IMR-90 (cell line): Measurements from ENCODE around the gene TMEM240. TPM values are rescaled to one million over a fixed set of nuclear protein-coding genes. Genes with fewer than 3 reads are reported as not detected.

Experiments used
- ATAC-seq: fragments of 200-7000 bp; cut with Tn5 transposase; 2 replicates; pipeline ENCODE4 v1.9.1; 2020; ENCODE audit warnings: low read depth, mild to moderate bottlenecking, moderate library complexity
- BruUV-seq: library from RNA; stranded (reverse); fragments of 400-500 nt; replicated peaks from 2 replicates; lab custom pipeline; 2021; lab: Mats Ljungman, UMichigan
- CTCF ChIA-PET: fragments of 300-600 bp; formaldehyde crosslinking; extraction: SDS; loops from one replicate; lab custom pipeline; 2021; ENCODE audit warnings: antibody characterized with exemption; lab: Yijun Ruan, JAX
- POLR2A ChIA-PET: fragments of 300-600 bp; sonication (Branson Sonifier 250); formaldehyde crosslinking; loops from one replicate; lab custom pipeline; 2022; ENCODE audit warnings: antibody characterized with exemption; ENCODE audit not compliant: unreplicated experiment; lab: Charles Lee
- DNase-seq: peaks from one replicate; pipeline ENCODE4 v3.0.0; 2013
- H2AFZ ChIP-seq: replicated peaks from 2 replicates; pipeline ENCODE3; 2013; ENCODE audit warnings: low read length, mild to moderate bottlenecking; ENCODE audit not compliant: poor library complexity
- H2AK5ac ChIP-seq: 2 replicates; pipeline ENCODE4 v1.6.1; 2013; ENCODE audit warnings: low read depth, low read length, inconsistent platforms
- H2AK9ac ChIP-seq: replicated peaks from 2 replicates; pipeline ENCODE3; 2013; ENCODE audit warnings: mild to moderate bottlenecking, low read depth, low read length, moderate library complexity; ENCODE audit not compliant: poor library complexity
- H2BK120ac ChIP-seq: 2 replicates; pipeline ENCODE4 v1.6.1; 2013; ENCODE audit warnings: low read depth, low read length, inconsistent platforms
- H2BK15ac ChIP-seq: 3 replicates; pipeline ENCODE4 v1.6.1; 2013; ENCODE audit warnings: low read depth, low read length, inconsistent platforms
- H2BK20ac ChIP-seq: 2 replicates; pipeline ENCODE4 v1.6.1; 2013; ENCODE audit warnings: low read depth, mild to moderate bottlenecking, inconsistent platforms, low read length, moderate library complexity
- H2BK5ac ChIP-seq: 2 replicates; pipeline ENCODE4 v1.6.1; 2013; ENCODE audit warnings: mild to moderate bottlenecking, low read depth, low read length, inconsistent platforms; ENCODE audit not compliant: poor library complexity, severe bottlenecking
- H3K14ac ChIP-seq: replicated peaks from 2 replicates; pipeline ENCODE4 v1.6.1; 2013; ENCODE audit warnings: low read depth, low read length, inconsistent platforms
- H3K18ac ChIP-seq: 2 replicates; pipeline ENCODE4 v1.6.1; 2013; ENCODE audit warnings: low read depth, low read length, control low read depth
- H3K23ac ChIP-seq: 2 replicates; pipeline ENCODE4 v1.6.1; 2013; ENCODE audit warnings: low read depth, low read length, inconsistent platforms
- H3K27ac ChIP-seq: 2 replicates; pipeline ENCODE4 v1.5.1; 2013; ENCODE audit warnings: mild to moderate bottlenecking, control low read depth, low read length; ENCODE audit not compliant: insufficient read depth
- H3K27me3 ChIP-seq: 2 replicates; pipeline ENCODE4 v1.6.1; 2013; ENCODE audit warnings: low read length; ENCODE audit not compliant: control insufficient read depth, insufficient read depth
- H3K36me3 ChIP-seq: 2 replicates; pipeline ENCODE4 v1.6.1; 2013; ENCODE audit warnings: low read length, mixed read lengths; ENCODE audit not compliant: control insufficient read depth, insufficient read depth
- H3K4ac ChIP-seq: 2 replicates; pipeline ENCODE4 v1.6.1; 2013; ENCODE audit warnings: low read depth, low read length, inconsistent platforms
- H3K4me1 ChIP-seq: 2 replicates; pipeline ENCODE4 v1.6.1; 2013; ENCODE audit warnings: low read length, mixed read lengths; ENCODE audit not compliant: control insufficient read depth, insufficient read depth
- H3K4me2 ChIP-seq: 2 replicates; pipeline ENCODE4 v1.6.1; 2013; ENCODE audit warnings: low read depth, mild to moderate bottlenecking, control low read depth, low read length, moderate library complexity
- H3K4me3 ChIP-seq: 2 replicates; pipeline ENCODE4 v1.5.1; 2013; ENCODE audit warnings: low read depth, mild to moderate bottlenecking, control low read depth, low read length, moderate library complexity; ENCODE audit not compliant: insufficient read depth
- H3K56ac ChIP-seq: 2 replicates; pipeline ENCODE4 v1.6.1; 2013; ENCODE audit warnings: low read length, inconsistent platforms; ENCODE audit not compliant: insufficient read depth; ENCODE audit errors: extremely low read depth
- H3K79me1 ChIP-seq, 2 experiments: 2 replicates each; pipeline ENCODE4 v1.6.1; 2013; ENCODE audit warnings: low read length in 2 of 2, inconsistent platforms in 1 of 2, low read depth in 1 of 2
- H3K9ac ChIP-seq: 2 replicates; pipeline ENCODE4 v1.6.1; 2013; ENCODE audit warnings: low read depth, low read length, control low read depth
- H3K9me1 ChIP-seq: 2 replicates; pipeline ENCODE4 v1.6.1; 2013; ENCODE audit warnings: low read length, inconsistent platforms; ENCODE audit not compliant: insufficient read depth
- H3K9me3 ChIP-seq: 2 replicates; pipeline ENCODE4 v1.6.1; 2013; ENCODE audit warnings: low read length; ENCODE audit not compliant: control insufficient read depth, insufficient read depth
- H4K20me1 ChIP-seq: 2 replicates; pipeline ENCODE4 v1.6.1; 2013; ENCODE audit warnings: low read length, inconsistent platforms; ENCODE audit not compliant: insufficient read depth
- H4K5ac ChIP-seq: 2 replicates; pipeline ENCODE4 v1.6.1; 2013; ENCODE audit warnings: mild to moderate bottlenecking, low read depth, low read length, control low read depth
- H4K8ac ChIP-seq, 2 experiments: 2 replicates each; pipeline ENCODE4 v1.6.1; 2013; ENCODE audit warnings: low read depth in 2 of 2, low read length in 2 of 2, control low read depth in 1 of 2, inconsistent platforms in 1 of 2
- H4K91ac ChIP-seq: 2 replicates; pipeline ENCODE4 v1.6.1; 2013; ENCODE audit warnings: low read depth, low read length, inconsistent platforms; ENCODE audit not compliant: insufficient read depth
- CHD1 ChIP-seq: IDR thresholded peaks from 2 replicates; pipeline ENCODE4 v1.6.1; 2012; ENCODE audit warnings: low read depth, low read length, improper control_type of control experiment
- CTCF ChIP-seq: conservative IDR thresholded peaks from 2 replicates; pipeline ENCODE4 v1.5.1; 2012; ENCODE audit warnings: mild to moderate bottlenecking, low read depth, low read length, improper control_type of control experiment
- ELK1 ChIP-seq: fragments of 150-350 bp; IDR thresholded peaks from 2 replicates; pipeline ENCODE4 v1.6.1; 2016; ENCODE audit warnings: low read depth, mild to moderate bottlenecking, low read length, moderate library complexity, borderline replicate concordance
- FOS ChIP-seq: fragments of 150-350 bp; IDR thresholded peaks from 2 replicates; pipeline ENCODE4 v1.6.1; 2016; ENCODE audit warnings: low read depth, low read length
- MAFK ChIP-seq: IDR thresholded peaks from 2 replicates; pipeline ENCODE4 v1.6.1; 2012; ENCODE audit warnings: low read depth, low read length, improper control_type of control experiment
- MXI1 ChIP-seq: IDR thresholded peaks from 2 replicates; pipeline ENCODE4 v1.6.1; 2012; ENCODE audit warnings: low read depth, mild to moderate bottlenecking, low read length, moderate library complexity, borderline replicate concordance
- NFE2L2 ChIP-seq: fragments of 150-350 bp; IDR thresholded peaks from 2 replicates; pipeline ENCODE4 v1.6.1; 2016; ENCODE audit warnings: low read depth, mild to moderate bottlenecking, low read length
- POLR2A ChIP-seq: IDR thresholded peaks from 2 replicates; pipeline ENCODE4 v1.6.1; 2012; ENCODE audit warnings: mild to moderate bottlenecking, low read depth, low read length
- RAD21 ChIP-seq: IDR thresholded peaks from 2 replicates; pipeline ENCODE4 v1.6.1; 2012; ENCODE audit warnings: low read length, improper control_type of control experiment
- RCOR1 ChIP-seq: IDR thresholded peaks from 2 replicates; pipeline ENCODE4 v1.6.1; 2012; ENCODE audit warnings: mild to moderate bottlenecking, low read length, improper control_type of control experiment; ENCODE audit not compliant: insufficient replicate concordance
- RFX5 ChIP-seq: IDR thresholded peaks from 2 replicates; pipeline ENCODE4 v1.8.0; 2012; ENCODE audit warnings: low read depth, mild to moderate bottlenecking, low read length, moderate library complexity
- WGBS, 2 experiments: methylation state at CpG; one replicate each; pipeline versions ENCODE4 v1.1.5 to v1.1.7; 2013; ENCODE audit warnings: missing lambda C conversion rate in 2 of 2; ENCODE audit not compliant: insufficient read length in 1 of 2; ENCODE audit errors: extremely low coverage in 2 of 2; 5-methylcytosine and 5-hydroxymethylcytosine counted together
- dilution Hi-C: fragments of 300-500 bp; cut with HindIII; formaldehyde crosslinking; loops from one replicate; pipeline ENCODE4 v1.14.3; 2018; ENCODE audit warnings: low sequenced_read_pairs; ENCODE audit not compliant: unreplicated experiment
- in situ Hi-C: fragments of 300-500 bp; cut with MboI; formaldehyde crosslinking; loops from 3 replicates; pipeline ENCODE4 v1.14.3; 2019; ENCODE audit warnings: low sequenced_read_pairs, inconsistent platforms, mixed read lengths
- intact Hi-C: fragments of 100-400 bp; cut with micrococcal nuclease; formaldehyde crosslinking; loops from 2 replicates; pipeline ENCODE4 v1.10.0; 2022
- polyA plus RNA-seq, 3 experiments: library from polyadenylated mRNA; depleted of rRNA; stranded (reverse); fragments of >200 nt; gene quantifications; 2 replicates each; pipeline ENCODE4 v1.2.3, GENCODE V29; 2012; ENCODE audit warnings: low replicate concordance in 1 of 3
- total RNA-seq: library from RNA; depleted of rRNA; stranded (reverse); fragments of >200 nt; gene quantifications from 2 replicates; pipeline ENCODE4 v1.2.3, GENCODE V29; 2012

Gene TMEM240
- total and polyA plus RNA-seq, 2 of the 4 experiments (the other 2 are of a cell fraction), result 1.6 to 7.6 TPM

- no peak for TF ChIP-seq NFE2L2
Measured at GRCh38 chr1:1554926-1555915, 14.8 kb upstream of the TMEM240 start (continued).

- TF ChIP-seq MAFK (no peak), RFX5 (no peak), MXI1 (no peak), ELK1 (no peak), NFE2L2 (no peak), RCOR1 (no peak), RAD21 (no peak), CTCF (no peak), CHD1 (no peak), FOS (no peak), POLR2A (no peak)
- Histone ChIP-seq H3K4me1 (peaks cover 5% of the 10 kb centered on the region; the same call in 1 of the 2 replicates), H2BK5ac (no peak overlapping the region), H3K18ac (no peak overlapping the region), H4K20me1 (peaks cover 50% of the 10 kb centered on the region), H2BK15ac (no peak overlapping the region), H3K27ac (no peak overlapping the region), H4K5ac (no peak overlapping the region), H2BK120ac (no peak overlapping the region), H3K14ac (no peak overlapping the region), H4K91ac (no peak overlapping the region), H3K23ac (no peak overlapping the region), H4K8ac (no peak overlapping the region), H3K9me3 (no peaks in the 10 kb centered on the region), H3K56ac (no peak overlapping the region), H2AK5ac (peak overlapping the region; percentile 28; the same call in 1 of the 2 replicates), H3K79me1 (peaks cover 14 to 78% of the 10 kb centered on the region in 2 experiments), H2AFZ (peak overlapping the region; percentile 61), H3K36me3 (peaks cover 12% of the 10 kb centered on the region; the same call in 1 of the 2 replicates), H3K9ac (no peak overlapping the region), H2AK9ac (peak overlapping the region; percentile 67), H3K9me1 (peaks cover 13% of the 10 kb centered on the region), H3K27me3 (no peaks in the 10 kb centered on the region), H3K4me3 (no peak overlapping the region), H3K4ac (no peak overlapping the region), H2BK20ac (no peak overlapping the region), H3K4me2 (no peak overlapping the region)
- 79% methylated on average over 8 of the region's 13 CpGs; no CpG with 5 or more reads in 1 of the 2 experiments for WGBS, 2 experiments
- BruUV-seq, result no TSS peak
- no peak; the same call in 1 of the 2 replicates for ATAC-seq
- ChIA-PET CTCF (no interaction called here), POLR2A (no interaction called here)
- in situ Hi-C loops (no loop called here), intact Hi-C loops (no loop called here), dilution Hi-C loops (no loop called here)
- DNase-seq, result no peak
Measured at GRCh38 chr1:1554550-1554925, 14.1 kb upstream of the TMEM240 start.
